DMS153 treated with DMSO at 0.1 percent for 48 hours (cell line): Measurements from ENCODE around the gene ADCY6.

Experiments
- DNase-seq: peaks from one replicate; lab custom pipeline; 2025; ENCODE audit not compliant: unreplicated experiment; lab: John Stamatoyannopoulos, UW

Gene ADCY6

GRCh38 chr12:48786591-48787544 lies 2.0 kb downstream of the ADCY6 start:
- DNase-seq: no peak

- no peak for DNase-seq
These were observed 5.5 kb downstream of the ADCY6 start for GRCh38 chr12:48783432-48783831.

- no peak for DNase-seq
These were observed 6.2 kb downstream of the ADCY6 start for GRCh38 chr12:48782457-48783395.

- no peak for DNase-seq
These were observed 7.0 kb downstream of the ADCY6 start for GRCh38 chr12:48781750-48782456.

GRCh38 chr12:48780381-48781025 lies 8.4 kb downstream of the ADCY6 start:
- no peak for DNase-seq

GRCh38 chr12:48779869-48780268 lies 9.0 kb downstream of the ADCY6 start:
- no peak for DNase-seq

GRCh38 chr12:48777501-48778400 lies 11.1 kb downstream of the ADCY6 start:
- DNase-seq: no peak

GRCh38 chr12:48776956-48777355 lies 11.9 kb downstream of the ADCY6 start:
- DNase-seq: no peak

- no peak for DNase-seq
These were observed 12.8 kb downstream of the ADCY6 start for GRCh38 chr12:48775991-48776649.

- DNase-seq: no peak
These were observed 13.6 kb downstream of the ADCY6 start for GRCh38 chr12:48775299-48775698.

GRCh38 chr12:48774516-48774915 lies 14.4 kb downstream of the ADCY6 start:
- no peak for DNase-seq

GRCh38 chr12:48773686-48774085 lies 15.2 kb downstream of the ADCY6 start:
- DNase-seq: no peak

- DNase-seq: no peak
These were observed 17.2 kb downstream of the ADCY6 start for GRCh38 chr12:48771588-48772112.

GRCh38 chr12:48770756-48771155 lies 18.1 kb downstream of the ADCY6 start:
- DNase-seq: no peak

- DNase-seq: no peak
These were observed 20.2 kb downstream of the ADCY6 start for GRCh38 chr12:48768736-48769135.

- no peak for DNase-seq
These were observed 20.7 kb downstream of the ADCY6 start for GRCh38 chr12:48768147-48768546.

- DNase-seq: no peak
These were observed 21.4 kb downstream of the ADCY6 start for GRCh38 chr12:48767521-48767920.

GRCh38 chr12:48767047-48767446 lies 21.8 kb downstream of the ADCY6 start:
- no peak for DNase-seq

GRCh38 chr12:48765753-48766162 lies 23.1 kb downstream of the ADCY6 start:
- no peak for DNase-seq
